WTC11 (cell line): ENCODE results near the gene DIRAS2.

Source experiments
- CBFB ChIP-seq: sonication (generic); formaldehyde crosslinking; IDR thresholded peaks from 2 replicates; pipeline ENCODE4 v1.8.1; 2022; ENCODE audit warnings: mild to moderate bottlenecking, low read depth, missing genetic modification reagents
- CTCF ChIP-seq: fragments of 200-600 bp; IDR thresholded peaks from 2 replicates; pipeline ENCODE4 v1.8.0; 2022; ENCODE audit warnings: antibody characterized with exemption
- FOXJ3 ChIP-seq: sonication (generic); formaldehyde crosslinking; IDR thresholded peaks from 2 replicates; pipeline ENCODE4 v1.9.0; 2021; ENCODE audit warnings: missing genetic modification reagents, mild to moderate bottlenecking, borderline replicate concordance

DNA sequence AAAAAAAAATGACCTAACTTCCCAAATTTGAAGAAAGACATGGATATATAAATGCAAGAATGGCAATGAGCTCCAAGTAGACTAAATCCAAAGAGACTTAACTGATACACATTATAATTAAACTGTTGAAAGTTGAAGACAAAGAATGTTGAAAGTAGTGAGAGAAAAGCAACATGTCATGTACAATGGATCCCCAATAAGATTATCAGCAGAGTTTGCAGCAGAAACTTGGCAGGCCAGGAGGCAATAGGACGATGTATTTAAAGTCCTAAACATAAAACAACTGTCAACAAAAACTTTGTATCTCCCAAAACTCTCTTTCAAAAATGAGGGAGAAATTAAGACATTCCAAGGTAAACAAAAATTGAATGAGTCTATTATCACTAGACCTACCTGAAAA lies 8.6 kb upstream of the DIRAS2 start:
- TF ChIP-seq CTCF (no peak), FOXJ3 (no peak), CBFB (no peak)
